Thyroid gland (tissue), 4 donors: ENCODE data around the gene NEURL1.

Experiments used
- CTCF ChIP-seq, 6 experiments: fragments of 200-600 bp in 3 of 6; fragments of 450-650 bp in 3 of 6; sonication (generic) in 3 of 6; IDR thresholded peaks; one replicate each; pipeline ENCODE4 v1.5.1; 2016 to 2019; ENCODE audit warnings: antibody characterized with exemption in 6 of 6, mild to moderate bottlenecking in 2 of 6, inconsistent platforms in 1 of 6, moderate library complexity in 1 of 6
- POLR2A ChIP-seq, 2 donors: fragments of 450-650 bp; IDR thresholded peaks; one replicate each; pipeline ENCODE4 v1.6.1; 2017; ENCODE audit warnings: antibody characterized with exemption in 2 of 2, mild to moderate bottlenecking in 2 of 2, moderate library complexity in 1 of 2

DNA sequence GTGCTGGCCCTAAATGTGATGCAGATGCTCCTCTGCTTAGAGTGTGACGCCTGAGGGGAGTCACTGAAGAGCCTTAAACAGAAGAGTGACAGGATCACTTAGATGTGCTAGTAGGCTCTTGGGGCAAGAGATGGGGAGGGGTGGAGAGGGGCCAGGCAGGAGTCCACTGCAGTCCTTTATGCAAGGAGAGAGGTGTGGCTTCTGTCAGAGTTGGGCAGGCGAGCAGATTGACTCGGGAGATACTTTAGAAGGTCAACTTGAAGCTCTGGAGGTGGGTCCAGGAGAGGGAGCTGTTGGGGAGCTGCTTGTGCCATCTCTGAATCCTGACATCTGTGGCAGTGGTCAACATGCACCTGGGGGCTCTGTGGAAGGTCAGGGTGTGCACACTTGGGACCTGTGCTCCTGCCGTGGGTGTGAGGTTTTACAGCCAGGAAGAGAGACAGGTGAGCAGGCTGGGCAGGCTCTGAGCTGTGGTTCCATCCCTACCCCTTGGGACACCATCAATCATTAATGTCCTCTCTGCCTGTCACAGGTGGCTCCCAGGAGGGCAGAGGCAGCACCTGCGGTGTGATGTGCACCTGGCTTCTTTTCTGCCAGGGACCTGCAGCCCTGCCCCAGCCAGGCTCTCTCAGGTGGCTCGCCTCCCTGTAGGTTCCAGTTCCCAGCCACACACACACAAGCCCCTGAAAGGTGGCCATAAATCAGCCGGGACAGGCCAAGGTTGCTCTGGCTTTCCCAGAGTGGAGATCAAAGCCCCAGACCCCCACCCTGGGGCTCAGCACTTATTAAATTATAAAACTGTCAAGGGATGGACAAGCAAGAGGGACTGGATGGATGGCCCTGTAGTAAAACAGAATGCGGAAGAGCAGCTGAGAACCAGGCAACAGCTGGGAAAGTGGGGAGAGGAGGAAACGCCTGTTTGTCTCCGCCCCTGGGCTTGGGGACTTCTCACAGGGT, 14.0 kb downstream of the NEURL1 start:
- TF ChIP-seq CTCF (IDR thresholded peaks at IDR 0.05) (no peak), POLR2A (IDR thresholded peaks at IDR 0.05) (no peak)
